Measurements from ENCODE around the gene CHSY1.

DNA sequence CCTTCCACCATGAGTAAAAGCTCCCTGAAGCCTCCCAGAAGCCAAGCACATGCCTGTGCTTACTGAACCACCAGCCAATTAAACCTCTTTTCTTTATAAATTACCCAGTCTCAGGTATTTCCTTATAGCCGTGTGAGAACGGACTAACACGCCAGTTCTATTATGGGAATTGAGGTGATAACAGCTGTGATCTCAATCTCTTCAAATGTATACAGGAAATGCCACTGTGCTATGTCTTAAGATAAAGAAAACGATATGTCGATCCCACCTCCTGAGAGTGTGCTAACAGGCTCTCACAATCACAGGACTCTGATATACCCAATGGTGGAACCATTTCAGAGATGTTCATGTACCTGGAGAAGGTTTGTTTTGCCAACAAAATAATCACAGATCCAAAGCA lies 26.2 kb downstream of the CHSY1 start:
- TF ChIP-seq, protein P1, sequence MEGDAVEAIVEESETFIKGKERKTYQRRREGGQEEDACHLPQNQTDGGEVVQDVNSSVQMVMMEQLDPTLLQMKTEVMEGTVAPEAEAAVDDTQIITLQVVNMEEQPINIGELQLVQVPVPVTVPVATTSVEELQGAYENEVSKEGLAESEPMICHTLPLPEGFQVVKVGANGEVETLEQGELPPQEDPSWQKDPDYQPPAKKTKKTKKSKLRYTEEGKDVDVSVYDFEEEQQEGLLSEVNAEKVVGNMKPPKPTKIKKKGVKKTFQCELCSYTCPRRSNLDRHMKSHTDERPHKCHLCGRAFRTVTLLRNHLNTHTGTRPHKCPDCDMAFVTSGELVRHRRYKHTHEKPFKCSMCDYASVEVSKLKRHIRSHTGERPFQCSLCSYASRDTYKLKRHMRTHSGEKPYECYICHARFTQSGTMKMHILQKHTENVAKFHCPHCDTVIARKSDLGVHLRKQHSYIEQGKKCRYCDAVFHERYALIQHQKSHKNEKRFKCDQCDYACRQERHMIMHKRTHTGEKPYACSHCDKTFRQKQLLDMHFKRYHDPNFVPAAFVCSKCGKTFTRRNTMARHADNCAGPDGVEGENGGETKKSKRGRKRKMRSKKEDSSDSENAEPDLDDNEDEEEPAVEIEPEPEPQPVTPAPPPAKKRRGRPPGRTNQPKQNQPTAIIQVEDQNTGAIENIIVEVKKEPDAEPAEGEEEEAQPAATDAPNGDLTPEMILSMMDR (IDR thresholded peaks at IDR 0.05): no peak
- TF ChIP-seq EZH2 (IDR thresholded peaks at IDR 0.05; ENCODE audit: borderline replicate concordance, insufficient read depth, low read depth, low read length, poor library complexity, severe bottlenecking): no peak
